Testis (tissue), 2 donors: ENCODE results near the gene GAGE12D.
"Not testable (repeated sequence)": the region's sequence is repeated elsewhere in the genome, so short reads cannot be mapped to it uniquely, and the experiment has no call there.

ENCODE experiments used
- CTCF ChIP-seq, 3 experiments: fragments of 450-650 bp in 2 of 3; fragments of 200-600 bp in 1 of 3; sonication (generic) in 1 of 3; IDR thresholded peaks; one replicate each; pipeline ENCODE4 v1.5.1; 2016 to 2019; ENCODE audit warnings: antibody characterized with exemption in 3 of 3, mild to moderate bottlenecking in 2 of 3, moderate library complexity in 1 of 3
- POLR2A ChIP-seq: fragments of 450-650 bp; IDR thresholded peaks from one replicate; pipeline ENCODE4 v1.6.1; 2017; ENCODE audit warnings: antibody characterized with exemption, mild to moderate bottlenecking, moderate library complexity

GRCh38 chrX:49560542-49560941 is 19.0 kb downstream of the GAGE12D start, which contains the start of gene GAGE12F:
- TF ChIP-seq CTCF (IDR thresholded peaks at IDR 0.05); POLR2A: not testable (repeated sequence)
